Right cardiac atrium (tissue), 5 donors: ENCODE data around the gene COQ10A. TPM values are rescaled to one million over a fixed set of nuclear protein-coding genes. Genes with fewer than 3 reads are reported as not detected.
"Not testable (repeated sequence)": the region's sequence is repeated elsewhere in the genome, so short reads cannot be mapped to it uniquely, and the experiment has no call there.

ENCODE experiments used
- ATAC-seq, 2 donors: fragments of 200-7000 bp; cut with Tn5 transposase; one replicate each; pipeline versions ENCODE4 v1.8.0 to v1.9.1; 2020; ENCODE audit warnings: moderate library complexity in 2 of 2, mild to moderate bottlenecking in 1 of 2
- DNase-seq, 3 donors: peaks; one replicate each; pipeline ENCODE4 v3.0.0-alpha.2; 2020
- H3K27ac ChIP-seq: one replicate; pipeline ENCODE4 v1.5.1; 2013; ENCODE audit warnings: mild to moderate bottlenecking, low read length, control low read depth, moderate library complexity
- H3K27me3 ChIP-seq: one replicate; pipeline ENCODE4 v1.6.1; 2013; ENCODE audit not compliant: control insufficient read depth, insufficient read depth
- H3K4me1 ChIP-seq: one replicate; pipeline ENCODE4 v1.6.1; 2013; ENCODE audit warnings: low read length; ENCODE audit not compliant: control insufficient read depth, insufficient read depth
- H3K4me3 ChIP-seq: one replicate; pipeline ENCODE4 v1.5.1; 2013; ENCODE audit warnings: low read length, control low read depth
- H3K9me3 ChIP-seq: one replicate; pipeline ENCODE4 v1.6.1; 2013; ENCODE audit warnings: low read length; ENCODE audit not compliant: control insufficient read depth
- WGBS: extraction: QIAGEN DNeasy Blood & Tissue Kit; methylation state at CpG from one replicate; pipeline ENCODE4 v1.1.7; 2013; 5-methylcytosine and 5-hydroxymethylcytosine counted together
- intact Hi-C, 4 donors: fragments of 100-400 bp; cut with DNase I; formaldehyde crosslinking; loops; one replicate each; pipeline versions ENCODE4 v1.11.0 to v1.14.0; 2022 to 2023
- polyA plus RNA-seq: library from polyadenylated mRNA; stranded (reverse); fragments of 200-250 nt; gene quantifications from one replicate; pipeline ENCODE4 v1.2.3, GENCODE V29; 2013
- total RNA-seq, 4 donors: library from RNA; stranded (reverse); fragmentation: NEBNext Ultra II Directional; extraction: Animal tissue kit (Norgen Biotek cat#: 25700); gene quantifications; one replicate each; pipeline ENCODE4 v1.2.1, GENCODE V29; 2021
- donor health status: healthy with polysubstance abuse.
- donor health status: DM: no; HTN: yes; CAD: no.
- donor health status: DM: no; HTN: no; CAD: no.
- donor health status: DM: no; HTN: yes; CAD: no; lungs with severe emphysema.
- donor health status: DM: yes; HTN: yes; CAD: no.

Gene COQ10A
- total and polyA plus RNA-seq, 5 donors: 98.5 to 166 (median 117) TPM

DNA sequence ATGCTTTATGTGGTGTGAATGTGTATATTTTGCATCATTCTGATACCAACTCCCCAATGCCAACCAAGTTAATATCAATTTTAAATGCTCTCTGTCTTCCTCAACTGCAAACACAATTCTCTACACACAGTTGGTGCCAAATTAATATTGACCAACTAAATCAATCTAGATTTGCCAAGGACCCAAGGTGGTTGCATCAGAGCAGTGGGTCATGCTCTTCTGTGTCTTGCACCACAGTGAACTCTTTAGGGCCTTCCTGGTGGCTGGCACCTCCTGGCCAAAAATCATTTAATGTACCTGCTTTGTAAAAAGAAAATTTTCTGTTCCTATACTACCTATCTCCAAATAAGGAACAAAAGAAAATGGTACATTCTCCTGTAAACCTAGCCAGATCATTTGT, 14.1 kb downstream of the COQ10A start:
- H3K4me1 ChIP-seq: no peaks in the 10 kb centered on the region
- no peak for DNase-seq
- intact Hi-C loops: no loop called here
- no peak overlapping the region for H3K27ac ChIP-seq
- no peak for ATAC-seq
- no peak overlapping the region for H3K4me3 ChIP-seq
- H3K27me3 ChIP-seq: no peaks in the 10 kb centered on the region
- no peaks in the 10 kb centered on the region for H3K9me3 ChIP-seq

DNA sequence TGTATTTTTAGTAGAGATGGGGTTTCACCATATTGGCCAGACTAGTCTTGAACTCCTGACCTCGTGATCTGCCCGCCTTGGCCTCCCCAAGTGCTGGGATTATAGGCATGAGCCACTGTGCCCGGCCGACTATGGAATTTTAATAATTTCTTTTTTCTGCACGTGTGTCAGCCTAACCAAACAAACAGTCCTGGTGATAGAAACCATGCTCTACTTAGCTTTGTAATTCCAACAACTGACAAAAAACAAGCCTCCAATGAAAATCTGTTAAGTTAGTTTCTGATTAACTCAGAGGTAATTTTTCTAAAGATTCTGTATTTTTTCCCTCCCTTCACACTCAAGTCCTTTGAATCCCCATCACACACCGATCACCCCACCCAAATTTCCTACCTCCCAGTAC, 15.3 kb downstream of the COQ10A start:
- Histone ChIP-seq H3K27me3 (no peaks in the 10 kb centered on the region), H3K27ac (no peak overlapping the region), H3K4me3 (no peak overlapping the region), H3K4me1 (peaks cover 4% of the 10 kb centered on the region), H3K9me3 (no peaks in the 10 kb centered on the region)
- WGBS: 89% methylated on average over 6 of the region's 6 CpGs
- DNase-seq (no peak), ATAC-seq (no peak)
- intact Hi-C loops: no loop called here

DNA sequence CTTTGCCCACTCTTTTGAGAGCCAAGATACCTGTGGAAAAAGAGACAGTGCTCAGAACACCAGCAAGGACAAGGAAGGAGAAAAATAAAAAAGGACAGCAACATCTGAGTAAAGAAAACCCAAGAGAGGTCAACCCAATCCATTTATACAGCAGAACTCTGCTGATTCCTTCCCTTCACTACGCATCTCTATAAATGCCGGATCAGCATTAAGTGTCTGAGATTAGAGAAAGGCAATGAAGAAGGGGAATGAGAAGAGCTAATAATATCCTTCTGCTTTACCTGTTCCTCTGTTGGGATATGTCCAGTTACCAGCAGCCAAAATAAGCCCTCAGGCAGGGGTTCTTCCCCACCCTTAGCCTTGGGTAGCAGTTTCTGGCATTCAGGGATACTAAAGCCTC, 15.8 kb downstream of the COQ10A start:
- no peaks in the 10 kb centered on the region for H3K9me3 ChIP-seq
- H3K4me3 ChIP-seq: no peak overlapping the region
- H3K27ac ChIP-seq: no peak overlapping the region
- 99% methylated on average over 2 of the region's 2 CpGs for WGBS
- no peaks in the 10 kb centered on the region for H3K27me3 ChIP-seq
- DNase-seq: no peak
- ATAC-seq: no peak
- peaks cover 4% of the 10 kb centered on the region for H3K4me1 ChIP-seq
- intact Hi-C loops: no loop called here

DNA sequence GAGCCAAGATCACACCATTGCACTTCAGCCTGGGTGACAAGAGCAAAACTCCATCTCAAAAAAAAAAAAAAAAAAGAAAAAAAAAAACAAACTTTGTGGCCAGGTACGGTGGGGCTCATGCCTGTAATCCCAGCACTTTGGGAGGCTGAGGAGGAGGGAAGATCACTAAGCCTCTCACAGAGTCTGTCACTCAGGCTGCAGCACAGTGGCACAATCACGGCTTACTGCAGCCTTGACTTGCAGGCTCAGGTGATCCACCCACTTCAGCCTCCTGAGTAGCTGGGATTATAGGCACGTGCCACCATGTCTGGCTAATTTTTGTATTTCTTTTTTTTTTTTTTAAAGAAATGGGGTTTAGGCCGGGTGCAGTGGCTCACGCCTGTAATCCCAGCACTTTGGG, 17.5 kb downstream of the COQ10A start:
- ATAC-seq, H3K27ac ChIP-seq, H3K27me3 ChIP-seq, intact Hi-C loops, H3K4me3 ChIP-seq, H3K4me1 ChIP-seq, DNase-seq, H3K9me3 ChIP-seq: not testable (repeated sequence)
- 86% methylated on average over 5 of the region's 5 CpGs for WGBS

DNA sequence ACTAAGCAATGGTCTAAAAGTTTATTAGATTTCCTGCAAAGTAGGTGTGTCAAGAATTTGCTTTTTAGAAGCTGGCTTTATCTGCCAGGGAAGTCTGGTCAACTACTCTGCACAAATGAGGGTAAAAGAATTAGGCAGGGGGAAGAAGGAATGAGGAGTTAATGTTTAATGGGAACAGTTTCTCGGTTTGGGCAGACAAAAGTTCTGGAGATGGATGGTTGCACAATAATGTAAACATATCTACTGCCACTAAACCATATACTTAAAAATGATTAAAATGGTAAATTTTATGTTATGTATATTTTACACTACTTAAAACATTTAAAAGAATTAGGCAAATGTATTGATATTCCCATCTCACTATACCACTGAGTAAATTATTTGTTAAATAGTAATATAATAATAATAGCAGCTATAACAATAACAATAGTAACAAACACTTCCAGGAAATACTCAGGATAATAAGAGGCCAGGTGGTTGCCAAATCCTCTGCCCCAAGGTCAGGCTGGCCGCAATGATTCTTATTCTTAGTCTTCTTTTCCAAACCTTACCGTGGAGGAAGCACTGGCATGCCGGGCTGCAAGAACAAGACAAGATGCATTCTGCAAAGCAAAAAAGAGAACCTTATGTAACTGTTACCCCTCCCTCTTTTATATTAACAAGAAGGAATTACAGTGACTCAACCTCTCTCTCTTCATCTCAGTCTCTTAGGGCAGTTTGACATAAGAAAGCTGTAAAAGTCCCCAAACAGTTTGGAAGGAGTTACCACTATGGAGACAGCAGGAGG, 19.5 kb downstream of the COQ10A start:
- Histone ChIP-seq H3K9me3 (no peaks in the 10 kb centered on the region), H3K4me3 (no peak overlapping the region), H3K27me3 (no peaks in the 10 kb centered on the region), H3K4me1 (peaks cover 4% of the 10 kb centered on the region), H3K27ac (peak overlapping the region; percentile 52)
- DNase-seq (no peak), ATAC-seq (no peak)
- 42% methylated on average over 4 of the region's 4 CpGs for whole genome bisulfite sequencing
- intact Hi-C loops: no loop called here

DNA sequence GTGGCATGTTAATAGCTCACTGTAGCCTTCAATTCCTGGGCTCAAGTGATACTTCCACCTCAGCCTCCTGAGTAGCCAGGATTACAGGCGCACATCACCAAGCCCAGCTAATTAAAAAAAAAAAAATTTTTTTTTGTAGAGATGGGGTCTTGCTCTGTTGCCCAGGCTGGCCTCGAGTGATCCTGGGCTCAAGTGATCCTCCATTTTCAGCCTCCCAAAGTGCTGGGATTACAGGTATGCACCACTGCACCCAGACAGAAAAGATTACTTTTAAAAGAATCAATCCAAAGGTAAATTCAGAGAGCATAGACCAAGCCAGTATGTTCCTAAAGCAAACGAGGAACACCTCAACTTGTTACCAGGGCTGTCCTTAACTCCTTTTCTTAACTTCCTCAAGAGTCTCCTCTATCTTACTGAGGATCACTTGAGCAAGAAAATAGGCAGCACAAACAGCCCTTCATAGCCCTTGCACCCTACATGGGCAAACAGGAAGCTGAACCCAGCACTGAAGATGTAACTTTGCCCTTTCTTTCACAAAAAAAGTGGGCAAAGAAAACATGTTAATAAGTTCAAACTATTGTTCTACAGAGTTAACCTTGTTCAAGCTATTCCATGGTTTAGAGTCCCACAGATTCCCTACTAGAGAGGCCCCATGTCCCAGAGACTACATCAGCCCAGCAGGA, 22.1 kb downstream of the COQ10A start:
- H3K4me1 ChIP-seq: peaks cover 8% of the 10 kb centered on the region
- DNase-seq (no peak), ATAC-seq (no peak)
- H3K9me3 ChIP-seq: no peaks in the 10 kb centered on the region
- H3K27me3 ChIP-seq: no peaks in the 10 kb centered on the region
- intact Hi-C loops: no loop called here
- no peak overlapping the region for H3K27ac ChIP-seq
- 84% methylated on average over 3 of the region's 3 CpGs for WGBS
- no peak overlapping the region for H3K4me3 ChIP-seq

DNA sequence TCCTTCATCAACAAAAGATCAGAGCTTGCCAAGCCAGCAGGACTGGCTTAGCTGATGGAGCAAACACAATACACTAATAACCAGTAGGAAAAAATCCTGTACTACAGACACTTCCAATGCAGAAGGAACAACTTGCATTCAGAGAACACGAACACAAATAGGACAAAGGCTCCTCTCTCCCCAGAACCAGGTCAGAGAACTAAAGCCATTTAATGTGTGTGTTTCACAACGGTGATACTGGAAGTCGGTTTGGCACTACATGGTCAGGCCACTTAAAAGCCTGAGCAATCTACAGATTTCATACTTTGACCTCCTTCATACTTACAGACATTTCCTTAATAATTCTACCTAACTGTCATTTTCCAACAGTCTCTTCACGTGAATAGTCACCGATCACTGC, 27.1 kb downstream of the COQ10A start:
- Histone ChIP-seq H3K27me3 (no peaks in the 10 kb centered on the region), H3K4me3 (no peak overlapping the region), H3K27ac (no peak overlapping the region), H3K4me1 (peaks cover 12% of the 10 kb centered on the region), H3K9me3 (no peaks in the 10 kb centered on the region)
- DNase-seq: no peak
- no peak for ATAC-seq
- intact Hi-C loops: no loop called here
- WGBS: 65% methylated on average over 5 of the region's 5 CpGs

DNA sequence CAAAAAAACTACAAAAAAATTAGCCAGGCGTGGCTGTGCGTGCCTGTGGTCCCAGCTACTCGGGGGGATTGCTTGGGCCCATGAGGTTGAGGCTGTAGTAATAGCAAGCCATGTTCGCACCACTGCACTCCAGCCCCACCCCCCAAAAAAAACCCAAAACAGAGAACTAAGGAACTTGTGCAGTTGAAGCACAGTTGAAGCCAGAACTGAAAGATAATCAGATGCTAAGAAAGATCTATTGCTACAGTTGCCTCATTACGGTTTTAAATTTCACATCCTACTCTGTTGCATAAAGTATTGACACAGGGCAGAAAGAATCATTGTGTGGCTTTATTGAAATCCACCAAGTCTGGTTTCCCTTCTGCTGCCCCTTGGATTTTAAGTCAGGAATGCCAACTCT, 29.6 kb downstream of the COQ10A start:
- no peaks in the 10 kb centered on the region for H3K27me3 ChIP-seq
- H3K4me3 ChIP-seq: no peak overlapping the region
- WGBS: 64% methylated on average over 5 of the region's 5 CpGs
- DNase-seq (no peak), ATAC-seq (no peak)
- peaks cover 12% of the 10 kb centered on the region for H3K4me1 ChIP-seq
- H3K9me3 ChIP-seq: no peaks in the 10 kb centered on the region
- H3K27ac ChIP-seq: no peak overlapping the region
- intact Hi-C loops: no loop called here

DNA sequence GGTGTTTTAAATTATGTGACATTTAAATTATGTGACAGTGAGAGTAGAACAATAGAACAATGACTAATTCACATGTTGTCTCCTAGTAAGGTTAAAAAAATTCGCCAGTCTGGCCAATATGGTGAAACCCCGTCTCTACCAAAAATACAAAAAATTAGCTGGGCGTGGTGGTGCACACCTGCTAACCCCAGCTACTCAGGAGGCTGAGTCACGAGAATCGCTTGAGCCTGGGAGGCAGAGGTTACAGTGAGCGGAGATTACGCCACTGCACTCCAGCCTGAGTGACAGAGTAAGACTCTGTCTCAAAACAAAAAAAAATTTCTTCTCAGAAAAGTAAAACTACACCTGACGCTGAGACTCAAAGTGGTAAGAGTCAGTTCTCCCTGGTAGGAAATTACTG, 30.7 kb downstream of the COQ10A start:
- Histone ChIP-seq H3K4me1 (peaks cover 8% of the 10 kb centered on the region), H3K27me3 (no peaks in the 10 kb centered on the region), H3K27ac (no peak overlapping the region), H3K9me3 (no peaks in the 10 kb centered on the region), H3K4me3 (no peak overlapping the region)
- intact Hi-C loops: no loop called here
- 90% methylated on average over 8 of the region's 8 CpGs for WGBS
- ATAC-seq (no peak), DNase-seq (no peak)

DNA sequence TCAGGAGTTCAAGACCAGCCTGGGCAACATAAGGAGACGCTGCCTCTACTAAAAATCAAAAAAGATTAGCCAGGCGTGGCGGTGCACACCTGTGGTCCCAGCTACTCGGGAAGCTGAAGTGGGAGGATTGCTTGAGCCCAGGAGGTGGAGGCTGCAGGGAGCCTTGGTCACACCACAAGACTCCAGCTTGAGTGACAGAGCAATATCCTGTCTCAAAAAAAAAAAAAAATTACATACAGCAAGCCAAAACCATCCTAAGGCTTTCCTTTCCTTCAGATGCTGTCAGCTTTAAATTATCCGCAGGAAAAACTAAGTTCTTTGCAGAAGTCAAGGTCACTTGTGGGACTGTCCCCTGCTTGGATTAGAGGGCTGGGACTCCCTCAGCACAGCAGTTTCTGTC, 32.1 kb downstream of the COQ10A start:
- Histone ChIP-seq H3K4me1 (peaks cover 8% of the 10 kb centered on the region), H3K27me3 (no peaks in the 10 kb centered on the region), H3K4me3 (peak overlapping the region; percentile 67), H3K9me3 (no peaks in the 10 kb centered on the region), H3K27ac (peak overlapping the region; percentile 6)
- intact Hi-C loops: no loop called here
- no peak for DNase-seq
- WGBS: 71% methylated on average over 5 of the region's 5 CpGs
- ATAC-seq: no peak

DNA sequence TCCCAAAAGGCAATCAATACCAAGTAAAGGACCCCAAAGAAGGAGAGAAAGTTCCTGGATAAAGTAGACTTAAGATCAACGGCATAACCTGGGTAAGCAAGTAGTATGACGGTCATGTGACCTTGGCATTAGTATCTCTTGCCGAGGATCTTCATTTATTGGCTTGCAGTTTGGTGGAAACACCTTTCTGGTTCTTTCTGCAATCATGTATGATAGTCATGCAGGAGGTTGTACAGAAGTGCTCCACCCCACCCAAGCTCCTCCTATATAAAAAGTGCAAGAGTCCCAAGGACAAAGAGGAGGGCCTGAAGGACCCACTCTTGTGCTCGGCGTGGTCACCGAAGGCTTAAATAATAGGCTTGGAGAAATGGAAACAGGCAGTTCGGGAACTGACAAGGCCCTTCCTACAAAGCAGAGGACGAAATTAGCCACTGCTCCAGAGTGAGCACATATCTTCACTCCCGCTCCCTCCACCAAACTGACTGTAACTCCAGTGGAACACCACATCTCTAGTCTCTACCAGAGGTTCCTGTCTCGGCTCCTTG, 32.6 kb downstream of the COQ10A start:
- intact Hi-C loops: no loop called here
- peak; percentile 2 to 3 for ATAC-seq
- H3K27ac ChIP-seq: peak overlapping the region; percentile 95
- WGBS: under 1% methylated on average over 10 of the region's 10 CpGs
- H3K4me3 ChIP-seq: peak overlapping the region; percentile 67
- H3K27me3 ChIP-seq: no peaks in the 10 kb centered on the region
- H3K9me3 ChIP-seq: no peaks in the 10 kb centered on the region
- H3K4me1 ChIP-seq: peaks cover 8% of the 10 kb centered on the region
- DNase-seq: no peak
